H1 (cell line): Measurements from ENCODE around the gene NAA10. TPM values are rescaled to one million over a fixed set of nuclear protein-coding genes. Genes with fewer than 3 reads are reported as not detected.

ENCODE experiments used
- CTCF ChIA-PET: fragments of 300-600 bp; sonication (Branson Sonifier 250); formaldehyde crosslinking; loops from one replicate; lab custom pipeline; 2021; ENCODE audit not compliant: partially characterized antibody; lab: Charles Lee
- POLR2A ChIA-PET: fragments of 300-600 bp; sonication (Branson Sonifier 250); formaldehyde crosslinking; loops from one replicate; lab custom pipeline; 2021; ENCODE audit warnings: inconsistent platforms; ENCODE audit not compliant: partially characterized antibody; lab: Charles Lee
- DNase-seq, 2 experiments: peaks; one replicate each; pipeline versions ENCODE4 v3.0.0 to v3.0.0-alpha.2; 2010 to 2022; ENCODE audit warnings: low spot score in 2 of 2, low read depth in 1 of 2, mixed read lengths in 1 of 2
- FAIRE-seq: peaks from 2 replicates; lab custom pipeline; 2011; peaks lifted over from hg19 to GRCh38; lab: Jason Lieb, UNC
- H2AFZ ChIP-seq: 2 replicates; pipeline ENCODE4 v1.8.1; 2012; ENCODE audit warnings: low read length, inconsistent platforms
- H2AK5ac ChIP-seq: 2 replicates; pipeline ENCODE4 v1.6.1; 2013; ENCODE audit warnings: low read depth, low read length
- H2BK120ac ChIP-seq: replicated peaks from 2 replicates; pipeline ENCODE3; 2013; ENCODE audit warnings: low read depth, low read length, inconsistent platforms
- H2BK12ac ChIP-seq: 2 replicates; pipeline ENCODE4 v1.6.1; 2013; ENCODE audit warnings: low read depth, low read length
- H2BK15ac ChIP-seq: 2 replicates; pipeline ENCODE4 v1.6.1; 2013; ENCODE audit warnings: low read length
- H2BK20ac ChIP-seq: 2 replicates; pipeline ENCODE4 v1.6.1; 2013; ENCODE audit warnings: low read length
- H2BK5ac ChIP-seq: 2 replicates; pipeline ENCODE4 v1.6.1; 2013; ENCODE audit warnings: low read depth, low read length
- H3K14ac ChIP-seq: 2 replicates; pipeline ENCODE4 v1.6.1; 2013; ENCODE audit warnings: inconsistent platforms; ENCODE audit not compliant: insufficient read length
- H3K18ac ChIP-seq: 2 replicates; pipeline ENCODE4 v1.6.1; 2013; ENCODE audit warnings: low read length; ENCODE audit errors: extremely low read depth
- H3K23ac ChIP-seq: 2 replicates; pipeline ENCODE4 v1.6.1; 2013; ENCODE audit warnings: inconsistent platforms; ENCODE audit not compliant: insufficient read length
- H3K23me2 ChIP-seq: 2 replicates; pipeline ENCODE4 v1.6.1; 2013; ENCODE audit warnings: low read depth, low read length
- H3K27ac ChIP-seq: 2 replicates; pipeline ENCODE4 v1.6.1; 2011; ENCODE audit warnings: low read depth, low read length, inconsistent platforms
- H3K27me3 ChIP-seq, 4 experiments: replicated peaks in 1 of 4; 1 replicate in 1 of 4; 2 replicates in 3 of 4; pipeline versions ENCODE4 v1.6.1 to v1.8.1; 2011 to 2013; ENCODE audit warnings: low read length in 3 of 4, mild to moderate bottlenecking in 3 of 4, inconsistent platforms in 2 of 4, mixed read lengths in 2 of 4, moderate library complexity in 1 of 4; ENCODE audit not compliant: control insufficient read depth in 3 of 4, insufficient read depth in 3 of 4; ENCODE audit errors: extremely low read depth in 1 of 4
- H3K36me3 ChIP-seq, 4 experiments: 2 replicates each; pipeline versions ENCODE4 v1.6.1 to v1.8.1; 2011 to 2013; ENCODE audit warnings: mild to moderate bottlenecking in 4 of 4, low read length in 3 of 4, moderate library complexity in 2 of 4, control low read depth in 1 of 4, inconsistent platforms in 1 of 4; ENCODE audit not compliant: insufficient read depth in 4 of 4, control insufficient read depth in 2 of 4
- H3K4ac ChIP-seq: replicated peaks from 2 replicates; pipeline ENCODE3; 2013; ENCODE audit warnings: low read length, low read depth, mixed read lengths, inconsistent platforms; ENCODE audit not compliant: insufficient read length
- H3K4me1 ChIP-seq, 4 experiments: replicated peaks in 1 of 4; 1 replicate in 1 of 4; 2 replicates in 3 of 4; pipeline versions ENCODE4 v1.6.1 to v1.8.1; 2011 to 2013; ENCODE audit warnings: low read length in 3 of 4, inconsistent platforms in 2 of 4, mixed read lengths in 1 of 4; ENCODE audit not compliant: insufficient read depth in 4 of 4, control insufficient read depth in 3 of 4
- H3K4me2 ChIP-seq, 2 experiments: 2 replicates each; pipeline versions ENCODE4 v1.6.1 to v1.8.1; 2011 to 2013; ENCODE audit warnings: low read depth in 2 of 2, low read length in 2 of 2, control low read depth in 1 of 2, inconsistent platforms in 1 of 2, mild to moderate bottlenecking in 1 of 2; ENCODE audit not compliant: insufficient read depth in 1 of 2
- H3K4me3 ChIP-seq, 4 experiments: fragments of 200-600, 300-600 bp in 1 of 4; sonication (generic), shearing (Covaris generic), sonication (Bioruptor Twin) in 1 of 4; 2 replicates each; pipeline versions ENCODE4 v1.5.1 to v1.8.1; 2011 to 2016; ENCODE audit warnings: low read length in 4 of 4, low read depth in 3 of 4, control low read depth in 2 of 4, inconsistent platforms in 2 of 4, mild to moderate bottlenecking in 2 of 4, mixed read lengths in 1 of 4, moderate library complexity in 1 of 4; ENCODE audit not compliant: insufficient read depth in 2 of 4; ENCODE audit errors: extremely low read depth in 1 of 4
- H3K56ac ChIP-seq: replicated peaks from 2 replicates; pipeline ENCODE3; 2013; ENCODE audit warnings: low read depth, mild to moderate bottlenecking, mixed read lengths, low read length, inconsistent platforms; ENCODE audit not compliant: insufficient read length
- H3K79me1 ChIP-seq: 2 replicates; pipeline ENCODE4 v1.6.1; 2013; ENCODE audit warnings: low read depth, low read length, control low read depth
- H3K79me2 ChIP-seq, 2 experiments: 2 replicates each; pipeline versions ENCODE4 v1.6.1 to v1.8.1; 2012 to 2013; ENCODE audit warnings: low read length in 2 of 2, mild to moderate bottlenecking in 2 of 2, inconsistent platforms in 1 of 2; ENCODE audit not compliant: insufficient read depth in 2 of 2, control insufficient read depth in 1 of 2
- H3K9ac ChIP-seq, 4 experiments: replicated peaks in 1 of 4; 1 replicate in 1 of 4; 2 replicates in 3 of 4; pipeline versions ENCODE4 v1.6.1 to v1.8.1; 2011 to 2013; ENCODE audit warnings: low read depth in 3 of 4, low read length in 3 of 4, control low read depth in 2 of 4, mild to moderate bottlenecking in 2 of 4, moderate library complexity in 2 of 4, inconsistent platforms in 1 of 4; ENCODE audit errors: extremely low read depth in 1 of 4
- H3K9me3 ChIP-seq, 2 experiments: 2 replicates each; pipeline versions ENCODE4 v1.6.1 to v1.8.1; 2012 to 2013; ENCODE audit warnings: mild to moderate bottlenecking in 2 of 2, moderate library complexity in 2 of 2, control low read depth in 1 of 2, inconsistent platforms in 1 of 2, low read depth in 1 of 2, low read length in 1 of 2, mixed read lengths in 1 of 2; ENCODE audit not compliant: insufficient read depth in 2 of 2
- H4K20me1 ChIP-seq, 2 experiments: replicated peaks in 1 of 2; 2 replicates each; pipeline versions ENCODE3 to v1.8.1; 2011 to 2013; ENCODE audit warnings: inconsistent platforms in 2 of 2, low read length in 2 of 2, mild to moderate bottlenecking in 1 of 2; ENCODE audit not compliant: insufficient read depth in 2 of 2, control insufficient read depth in 1 of 2
- H4K5ac ChIP-seq: 2 replicates; pipeline ENCODE4 v1.6.1; 2013; ENCODE audit warnings: low read length, low read depth, mixed read lengths, inconsistent platforms; ENCODE audit not compliant: insufficient read length
- H4K8ac ChIP-seq: 2 replicates; pipeline ENCODE4 v1.8.0; 2013; ENCODE audit warnings: mild to moderate bottlenecking, moderate library complexity, low read length, inconsistent platforms; ENCODE audit not compliant: insufficient read depth; ENCODE audit errors: extremely low read depth
- H4K91ac ChIP-seq: replicated peaks from 2 replicates; pipeline ENCODE3; 2013; ENCODE audit warnings: low read length, mixed read lengths, inconsistent platforms; ENCODE audit not compliant: insufficient read length
- CBX5 ChIP-seq: fragments of 300-800, 300-1000 bp; sonication (generic); IDR thresholded peaks from 2 replicates; pipeline ENCODE4 v1.7.1; 2016; ENCODE audit warnings: antibody characterized with exemption, low read length, low read depth
- CTCF ChIP-seq, 3 experiments: IDR thresholded peaks; 1 replicate in 2 of 3; 2 replicates in 1 of 3; pipeline versions ENCODE4 v1.5.1 to v1.6.1; 2011; ENCODE audit warnings: low read length in 3 of 3, mild to moderate bottlenecking in 3 of 3, inconsistent platforms in 2 of 3, low read depth in 1 of 3, moderate library complexity in 1 of 3; ENCODE audit not compliant: insufficient read depth in 1 of 3; ENCODE audit errors: control extremely low read depth in 1 of 3
- EP300 ChIP-seq, 2 experiments: IDR thresholded peaks; 1 replicate in 1 of 2; 2 replicates in 1 of 2; pipeline ENCODE4 v1.6.1; 2011 to 2012; ENCODE audit warnings: low read depth in 2 of 2, low read length in 2 of 2, mild to moderate bottlenecking in 2 of 2, borderline replicate concordance in 1 of 2, inconsistent platforms in 1 of 2, moderate library complexity in 1 of 2
- MAX ChIP-seq: IDR thresholded peaks from 2 replicates; pipeline ENCODE4 v1.6.1; 2012; ENCODE audit warnings: inconsistent platforms
- NRF1 ChIP-seq: IDR thresholded peaks from 2 replicates; pipeline ENCODE4 v1.6.1; 2011; ENCODE audit warnings: mild to moderate bottlenecking, low read depth, low read length, improper control_type of control experiment
- SIX5 ChIP-seq: IDR thresholded peaks from 2 replicates; pipeline ENCODE4 v1.6.1; 2011; ENCODE audit warnings: mild to moderate bottlenecking, low read depth, low read length
- SP1 ChIP-seq: IDR thresholded peaks from 2 replicates; pipeline ENCODE4 v1.6.1; 2011; ENCODE audit warnings: low read depth, low read length
- WGBS, 2 experiments: shearing (Covaris generic) in 1 of 2; methylation state at CpG; one replicate each; pipeline versions ENCODE4 v1.1.6 to v1.1.7; 2013 to 2015; ENCODE audit warnings: low lambda C conversion rate in 2 of 2, mixed read lengths in 2 of 2, inconsistent platforms in 1 of 2, low coverage in 1 of 2, missing lambda C conversion rate in 1 of 2; ENCODE audit not compliant: insufficient replicate concordance in 2 of 2, insufficient coverage in 1 of 2, insufficient read length in 1 of 2; ENCODE audit errors: extremely low coverage in 1 of 2, missing lambda C conversion rate in 1 of 2; 5-methylcytosine and 5-hydroxymethylcytosine counted together
- polyA plus RNA-seq, 7 experiments: library from polyadenylated mRNA; depleted of rRNA in 3 of 7; stranded (reverse) in 5 of 7; unstranded in 2 of 7; fragments of >200 nt in 5 of 7; fragments of 200-250 nt in 2 of 7; gene quantifications; 1 replicate in 5 of 7; 2 replicates in 1 of 7; 4 replicates in 1 of 7; pipeline versions ENCODE4 v1.2.1 to v1.2.3, GENCODE V29; 2011 to 2013; ENCODE audit warnings: missing spikeins in 2 of 7, mixed read lengths in 2 of 7
- total RNA-seq: library from RNA; stranded (reverse); fragmentation: NEBNext Ultra II Directional; extraction: Animal tissue kit (Norgen Biotek cat#: 25700); gene quantifications from 2 replicates; pipeline ENCODE4 v1.2.1, GENCODE V29; 2021

The NAA10 gene
- total and polyA plus RNA-seq, 2 of the 8 experiments (the other 6 are each of a cell fraction or from before 2014, with no cell fraction given), result 80.4 to 98.8 TPM

GRCh38 chrX:153971450-153972367 is 36.9 kb upstream of the NAA10 start, which contains the start of gene HCFC1:
Gene HCFC1, minus strand, starts transcription at chrX:153971818. Its CDS starts 978 bp downstream, at chrX:153970840.
- DNase-seq, result peak in 1 of 2 experiments; percentile 86
- WGBS, 2 experiments, result 0% methylated on average over 31 of the region's 96 CpGs; no CpG with 5 or more reads in 1 of the 2 experiments
- FAIRE-seq, result peak; percentile 57
- peak within 1 kb of the TSS; percentile 100 for H4K91ac ChIP-seq
- H3K4ac ChIP-seq, result peak within 1 kb of the TSS; percentile 98
- H3K14ac ChIP-seq, result no peak within 1 kb of the TSS
- peak within 1 kb of the TSS; percentile 98 for H4K5ac ChIP-seq
- H4K8ac ChIP-seq, result peak within 1 kb of the TSS; percentile 100
- H3K36me3 ChIP-seq, result no peaks in the 10 kb centered on the region
- peaks cover 4 to 24% (median 12%) of the 10 kb centered on the region in 4 experiments for H3K4me1 ChIP-seq
- H3K27me3 ChIP-seq, result no peaks in the 10 kb centered on the region
- peak within 1 kb of the TSS; percentile 83 for H2BK120ac ChIP-seq
- peak within 1 kb of the TSS; percentile 96 for H3K18ac ChIP-seq
- peak within 1 kb of the TSS; percentile 92 to 99 (median 95) for H3K4me3 ChIP-seq
- peak within 1 kb of the TSS; percentile 99; the same call in 1 of the 2 replicates for H2BK12ac ChIP-seq
- H3K79me2 ChIP-seq, result peaks cover 30 to 40% of the 10 kb centered on the region in 2 experiments
- POLR2A ChIA-PET, result interaction anchor here (0.6 to 4.6 kb wide), 35 partner anchors 10 to 399 kb away, joined by 3 to 43 read pairs (median 4); partner anchors contain the start of genes ARHGAP4, IRAK1, L1CAM and SRPK3
- peak within 1 kb of the TSS; percentile 99 for H2BK5ac ChIP-seq
- peaks cover 18 to 21% of the 10 kb centered on the region in 2 experiments for H4K20me1 ChIP-seq
- CTCF ChIA-PET, result interaction anchor here (2.5 to 11.2 kb wide), 2 partner anchors 24 to 42 kb away, joined by 8 to 102 read pairs; partner anchors contain the start of gene RENBP
- H3K27ac ChIP-seq, result peak within 1 kb of the TSS; percentile 99
- H2AK5ac ChIP-seq, result peak within 1 kb of the TSS; percentile 90; the same call in 1 of the 2 replicates
- H3K9me3 ChIP-seq, result no peaks in the 10 kb centered on the region
- no peak within 1 kb of the TSS for H3K23ac ChIP-seq
- no peak within 1 kb of the TSS for H2BK15ac ChIP-seq
- H2BK20ac ChIP-seq, result no peak within 1 kb of the TSS
- H3K79me1 ChIP-seq, result peaks cover 2% of the 10 kb centered on the region; the same call in 1 of the 2 replicates
- no peak within 1 kb of the TSS for H2AFZ ChIP-seq
- peak within 1 kb of the TSS; percentile 95 to 100 (median 99) for H3K9ac ChIP-seq
- H3K4me2 ChIP-seq, result peak within 1 kb of the TSS; percentile 66 to 69
- peaks cover 8% of the 10 kb centered on the region; the same call in 1 of the 2 replicates for H3K23me2 ChIP-seq
- H3K56ac ChIP-seq, result peak within 1 kb of the TSS; percentile 97
- TF ChIP-seq NRF1 (no peak), SP1 (no peak), EP300 (IDR thresholded peaks at IDR 0.05; ENCODE audit: borderline replicate concordance in 1 of 2, low read depth in 2 of 2, low read length in 2 of 2) (0 out of 3 replicates have a peak, but pooled peaks of 1 of the 2 experiments have one; percentile 43), CBX5 (no peak), MAX (no peak), SIX5 (no peak), CTCF (IDR thresholded peaks at IDR 0.05; ENCODE audit: control extremely low read depth in 1 of 3, insufficient read depth in 1 of 3, low read depth in 1 of 3, low read length in 3 of 3) (no peak)
